Neural cell (in vitro differentiated cells): Measurements from ENCODE around the gene GPHN. TPM values are rescaled to one million over a fixed set of nuclear protein-coding genes. Genes with fewer than 3 reads are reported as not detected.

Experiments used
- H2AFZ ChIP-seq: fragments of 200-600, 300-800 bp; sonication (generic), shearing (Covaris generic); 2 replicates; pipeline ENCODE4 v1.6.0; 2014; ENCODE audit warnings: low read depth, mild to moderate bottlenecking, antibody characterized with exemption, low read length, moderate library complexity
- H3F3A ChIP-seq: fragments of 200-600 bp; shearing (Covaris generic); 2 replicates; pipeline ENCODE4 v1.6.1; 2016; ENCODE audit warnings: mild to moderate bottlenecking, moderate library complexity, mixed read lengths, antibody characterized with exemption, low read length; ENCODE audit not compliant: insufficient read depth, poor library complexity, severe bottlenecking
- H3K27ac ChIP-seq: fragments of 200-600, 300-800 bp; sonication (generic), shearing (Covaris generic); 2 replicates; pipeline ENCODE4 v1.5.1; 2014; ENCODE audit warnings: mild to moderate bottlenecking, low read length, moderate library complexity
- H3K27me3 ChIP-seq: fragments of 300-800, 200-600 bp; sonication (generic), shearing (Covaris generic); 2 replicates; pipeline ENCODE4 v1.6.0; 2014; ENCODE audit warnings: mild to moderate bottlenecking, low read depth, low read length, moderate library complexity; ENCODE audit not compliant: insufficient read depth
- H3K36me3 ChIP-seq: fragments of 300-800, 200-600 bp; sonication (generic), shearing (Covaris generic); 2 replicates; pipeline ENCODE4 v1.5.1; 2014; ENCODE audit warnings: mild to moderate bottlenecking, antibody characterized with exemption, low read length, moderate library complexity; ENCODE audit not compliant: insufficient read depth
- H3K4me2 ChIP-seq: fragments of 300-800, 200-600 bp; sonication (generic), shearing (Covaris generic); 2 replicates; pipeline ENCODE4 v1.6.0; 2014; ENCODE audit warnings: mild to moderate bottlenecking, low read length
- H3K4me3 ChIP-seq: fragments of 300-800, 200-600 bp; sonication (generic), shearing (Covaris generic); 2 replicates; pipeline ENCODE4 v1.5.1; 2014; ENCODE audit warnings: mild to moderate bottlenecking, low read length, moderate library complexity
- H3K79me2 ChIP-seq: fragments of 200-600 bp; shearing (Covaris generic); replicated peaks from 2 replicates; pipeline ENCODE4 v1.6.0; 2014; ENCODE audit warnings: mild to moderate bottlenecking, low read length, moderate library complexity; ENCODE audit not compliant: insufficient read depth
- H3K9ac ChIP-seq: fragments of 300-800, 200-600 bp; sonication (generic), shearing (Covaris generic); 2 replicates; pipeline ENCODE4 v1.6.1; 2016; ENCODE audit warnings: mild to moderate bottlenecking, low read length, mixed read lengths
- H3K9me2 ChIP-seq: fragments of 200-600 bp; shearing (Covaris generic); 2 replicates; pipeline ENCODE4 v1.6.1; 2016; ENCODE audit warnings: mild to moderate bottlenecking, low read length, mixed read lengths; ENCODE audit not compliant: insufficient read depth
- H3K9me3 ChIP-seq: fragments of 200-600, 300-800 bp; sonication (generic), shearing (Covaris generic); 2 replicates; pipeline ENCODE4 v1.6.1; 2016; ENCODE audit warnings: mild to moderate bottlenecking, mixed run types, low read length, moderate library complexity, mixed read lengths
- H4K20me1 ChIP-seq: fragments of 200-600 bp; shearing (Covaris generic); 2 replicates; pipeline ENCODE4 v1.6.1; 2016; ENCODE audit warnings: mild to moderate bottlenecking, mixed run types; ENCODE audit not compliant: insufficient read depth
- EP300 ChIP-seq: fragments of 450-650 bp; conservative IDR thresholded peaks from 2 replicates; pipeline ENCODE4 v1.6.1; 2014; ENCODE audit warnings: antibody characterized with exemption, mild to moderate bottlenecking, moderate library complexity; ENCODE audit not compliant: poor library complexity, severe bottlenecking
- EZH2 ChIP-seq: fragments of 200-600, 300-800 bp; shearing (Covaris generic), sonication (generic); IDR thresholded peaks from 2 replicates; pipeline ENCODE4 v1.6.1; 2014; ENCODE audit warnings: antibody characterized with exemption, low read length, borderline replicate concordance, mild to moderate bottlenecking; ENCODE audit not compliant: insufficient read depth, poor library complexity, severe bottlenecking
- MXI1 ChIP-seq: fragments of 450-650 bp; conservative IDR thresholded peaks from 2 replicates; pipeline ENCODE4 v1.6.1; 2014; ENCODE audit warnings: antibody characterized with exemption, mild to moderate bottlenecking; ENCODE audit not compliant: poor library complexity, severe bottlenecking
- POLR2AphosphoS5 ChIP-seq: IDR thresholded peaks from 2 replicates; pipeline ENCODE4 v1.6.1; 2012
- RAD21 ChIP-seq: fragments of 450-650 bp; conservative IDR thresholded peaks from 2 replicates; pipeline ENCODE4 v1.6.1; 2014; ENCODE audit warnings: antibody characterized with exemption, mild to moderate bottlenecking, moderate library complexity
- SMC3 ChIP-seq: fragments of 450-650 bp; conservative IDR thresholded peaks from 2 replicates; pipeline ENCODE4 v1.6.1; 2014; ENCODE audit warnings: antibody characterized with exemption, mild to moderate bottlenecking, moderate library complexity; ENCODE audit not compliant: poor library complexity
- TAF1 ChIP-seq: IDR thresholded peaks from 2 replicates; pipeline ENCODE4 v1.6.1; 2012; ENCODE audit warnings: low read depth
- polyA plus RNA-seq: library from polyadenylated mRNA; depleted of rRNA; stranded (reverse); fragments of >200 nt; gene quantifications from 2 replicates; pipeline ENCODE4 v1.2.3, GENCODE V29; 2014
- TF ChIP-seq, protein P1 (sequence below): fragments of 450-650 bp; IDR thresholded peaks from 2 replicates; pipeline ENCODE4 v1.5.1; 2014; ENCODE audit warnings: antibody characterized with exemption, mild to moderate bottlenecking, moderate library complexity; ENCODE audit not compliant: poor library complexity, severe bottlenecking
- TF ChIP-seq, protein P2 (sequence below): IDR thresholded peaks from 2 replicates; pipeline ENCODE4 v1.6.1; 2012; ENCODE audit warnings: borderline replicate concordance

GPHN gene
- polyA plus RNA-seq, 1 donor from 2014 or later = 135 TPM

GRCh38 chr14:66804141-66804540, 296.2 kb downstream of the GPHN start:
- Histone ChIP-seq H3K27me3 (no peaks in the 10 kb centered on the region), H3K36me3 (no peaks in the 10 kb centered on the region), H3K27ac (no peak overlapping the region), H4K20me1 (no peaks in the 10 kb centered on the region), H3F3A (no peaks in the 10 kb centered on the region), H3K4me2 (no peak overlapping the region), H3K4me3 (no peak overlapping the region), H3K79me2 (no peaks in the 10 kb centered on the region), H3K9me2 (no peaks in the 10 kb centered on the region), H2AFZ (no peak overlapping the region), H3K9me3 (no peaks in the 10 kb centered on the region), H3K9ac (no peak overlapping the region)
- TF ChIP-seq EP300 (no peak), TAF1 (no peak)

DNA sequence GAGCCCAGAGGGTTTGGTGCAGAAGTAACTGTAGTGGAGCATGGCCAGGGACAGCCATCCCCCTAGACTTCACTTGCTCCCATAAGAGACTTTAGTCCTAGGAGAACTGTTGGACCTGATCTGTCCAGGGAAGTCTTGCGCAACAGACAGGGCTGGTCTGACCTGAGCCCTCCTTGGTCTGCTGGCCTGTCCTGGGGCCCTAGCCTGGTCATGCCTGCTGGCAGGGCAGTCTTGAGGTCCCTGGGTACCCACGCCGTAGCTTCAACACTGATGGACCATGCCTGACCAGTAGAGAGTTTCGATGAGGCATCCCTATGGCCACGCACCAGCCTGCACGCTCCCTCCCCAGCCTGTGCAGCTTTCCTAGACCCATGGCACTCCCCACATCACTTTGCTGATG, 305.7 kb downstream of the GPHN start:
- Histone ChIP-seq H3K27me3 (no peaks in the 10 kb centered on the region), H3K36me3 (peaks cover 18% of the 10 kb centered on the region), H3K9me2 (no peaks in the 10 kb centered on the region), H3K4me2 (no peak overlapping the region), H3K9me3 (no peaks in the 10 kb centered on the region), H4K20me1 (no peaks in the 10 kb centered on the region), H3F3A (no peaks in the 10 kb centered on the region), H3K9ac (no peak overlapping the region), H2AFZ (no peak overlapping the region), H3K27ac (no peak overlapping the region), H3K79me2 (no peaks in the 10 kb centered on the region), H3K4me3 (no peak overlapping the region)
- TF ChIP-seq, protein P1, sequence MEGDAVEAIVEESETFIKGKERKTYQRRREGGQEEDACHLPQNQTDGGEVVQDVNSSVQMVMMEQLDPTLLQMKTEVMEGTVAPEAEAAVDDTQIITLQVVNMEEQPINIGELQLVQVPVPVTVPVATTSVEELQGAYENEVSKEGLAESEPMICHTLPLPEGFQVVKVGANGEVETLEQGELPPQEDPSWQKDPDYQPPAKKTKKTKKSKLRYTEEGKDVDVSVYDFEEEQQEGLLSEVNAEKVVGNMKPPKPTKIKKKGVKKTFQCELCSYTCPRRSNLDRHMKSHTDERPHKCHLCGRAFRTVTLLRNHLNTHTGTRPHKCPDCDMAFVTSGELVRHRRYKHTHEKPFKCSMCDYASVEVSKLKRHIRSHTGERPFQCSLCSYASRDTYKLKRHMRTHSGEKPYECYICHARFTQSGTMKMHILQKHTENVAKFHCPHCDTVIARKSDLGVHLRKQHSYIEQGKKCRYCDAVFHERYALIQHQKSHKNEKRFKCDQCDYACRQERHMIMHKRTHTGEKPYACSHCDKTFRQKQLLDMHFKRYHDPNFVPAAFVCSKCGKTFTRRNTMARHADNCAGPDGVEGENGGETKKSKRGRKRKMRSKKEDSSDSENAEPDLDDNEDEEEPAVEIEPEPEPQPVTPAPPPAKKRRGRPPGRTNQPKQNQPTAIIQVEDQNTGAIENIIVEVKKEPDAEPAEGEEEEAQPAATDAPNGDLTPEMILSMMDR = no peak
- TF ChIP-seq EP300 (no peak), EZH2 (no peak), POLR2AphosphoS5 (no peak), RAD21 (no peak), SMC3 (no peak), TAF1 (no peak), MXI1 (no peak)
- TF ChIP-seq, protein P2, sequence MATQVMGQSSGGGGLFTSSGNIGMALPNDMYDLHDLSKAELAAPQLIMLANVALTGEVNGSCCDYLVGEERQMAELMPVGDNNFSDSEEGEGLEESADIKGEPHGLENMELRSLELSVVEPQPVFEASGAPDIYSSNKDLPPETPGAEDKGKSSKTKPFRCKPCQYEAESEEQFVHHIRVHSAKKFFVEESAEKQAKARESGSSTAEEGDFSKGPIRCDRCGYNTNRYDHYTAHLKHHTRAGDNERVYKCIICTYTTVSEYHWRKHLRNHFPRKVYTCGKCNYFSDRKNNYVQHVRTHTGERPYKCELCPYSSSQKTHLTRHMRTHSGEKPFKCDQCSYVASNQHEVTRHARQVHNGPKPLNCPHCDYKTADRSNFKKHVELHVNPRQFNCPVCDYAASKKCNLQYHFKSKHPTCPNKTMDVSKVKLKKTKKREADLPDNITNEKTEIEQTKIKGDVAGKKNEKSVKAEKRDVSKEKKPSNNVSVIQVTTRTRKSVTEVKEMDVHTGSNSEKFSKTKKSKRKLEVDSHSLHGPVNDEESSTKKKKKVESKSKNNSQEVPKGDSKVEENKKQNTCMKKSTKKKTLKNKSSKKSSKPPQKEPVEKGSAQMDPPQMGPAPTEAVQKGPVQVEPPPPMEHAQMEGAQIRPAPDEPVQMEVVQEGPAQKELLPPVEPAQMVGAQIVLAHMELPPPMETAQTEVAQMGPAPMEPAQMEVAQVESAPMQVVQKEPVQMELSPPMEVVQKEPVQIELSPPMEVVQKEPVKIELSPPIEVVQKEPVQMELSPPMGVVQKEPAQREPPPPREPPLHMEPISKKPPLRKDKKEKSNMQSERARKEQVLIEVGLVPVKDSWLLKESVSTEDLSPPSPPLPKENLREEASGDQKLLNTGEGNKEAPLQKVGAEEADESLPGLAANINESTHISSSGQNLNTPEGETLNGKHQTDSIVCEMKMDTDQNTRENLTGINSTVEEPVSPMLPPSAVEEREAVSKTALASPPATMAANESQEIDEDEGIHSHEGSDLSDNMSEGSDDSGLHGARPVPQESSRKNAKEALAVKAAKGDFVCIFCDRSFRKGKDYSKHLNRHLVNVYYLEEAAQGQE = no peak

GRCh38 chr14:66815687-66816086, 307.7 kb downstream of the GPHN start:
- no peaks in the 10 kb centered on the region for H3K9me2 ChIP-seq

More at GRCh38 chr14:66815687-66816086, 307.7 kb downstream of the GPHN start:
- Histone ChIP-seq H3K27me3 (no peaks in the 10 kb centered on the region), H3K36me3 (peaks cover 18% of the 10 kb centered on the region), H3K27ac (no peak overlapping the region), H3K4me3 (no peak overlapping the region), H3K9ac (no peak overlapping the region), H4K20me1 (no peaks in the 10 kb centered on the region), H3K9me3 (no peaks in the 10 kb centered on the region), H3K79me2 (no peaks in the 10 kb centered on the region), H3F3A (no peaks in the 10 kb centered on the region), H2AFZ (no peak overlapping the region), H3K4me2 (no peak overlapping the region)
- TF ChIP-seq RAD21 = no peak
- no peak for TF ChIP-seq EZH2
- TF ChIP-seq, protein P2 = no peak
- TF ChIP-seq POLR2AphosphoS5 = no peak
- TF ChIP-seq, protein P1 = no peak
- no peak for TF ChIP-seq MXI1
- no peak for TF ChIP-seq SMC3
- no peak for TF ChIP-seq TAF1
- no peak for TF ChIP-seq EP300
